HL-60 (cell line): ENCODE measurements around the gene MARCHF4.

Source experiments
- CTCF ChIP-seq: IDR thresholded peaks from one replicate; pipeline ENCODE4 v1.5.1; 2011; ENCODE audit warnings: low read length, control low read depth, inconsistent platforms; ENCODE audit not compliant: insufficient read depth
- REST ChIP-seq: IDR thresholded peaks from 2 replicates; pipeline ENCODE4 v1.6.1; 2012; ENCODE audit warnings: low read depth; ENCODE audit not compliant: insufficient replicate concordance

- TF ChIP-seq CTCF: no peak
- no peak for TF ChIP-seq REST
These were observed 38.3 kb upstream of the MARCHF4 start for GRCh38 chr2:216410550-216410949.
